Naive thymus-derived CD8-positive, alpha-beta T cell (primary cell): ENCODE data around the gene ASIC4. TPM values are rescaled to one million over a fixed set of nuclear protein-coding genes. Genes with fewer than 3 reads are reported as not detected.

Source experiments
- ATAC-seq, 2 donors: fragments of 150-1000 bp; cut with Tn5 transposase in 1 of 2; sonication (Bioruptor Pico), chemical (Tn5 transposase) in 1 of 2; 1 replicate in 1 of 2; 2 replicates in 1 of 2; pipeline ENCODE4 v1.10.0; 2021; ENCODE audit warnings: mild to moderate bottlenecking in 2 of 2, moderate library complexity in 2 of 2
- POLR2A ChIA-PET: fragments of 350-600 bp; sonication (Branson Sonifier 250); formaldehyde crosslinking; loops from one replicate; lab custom pipeline; 2021; ENCODE audit warnings: antibody characterized with exemption; lab: Charles Lee
- DNase-seq, 10 donors: peaks; one replicate each; pipeline versions ENCODE4 v3.0.0 to v3.0.0-alpha.2; 2020 to 2022
- H3K27ac Mint-ChIP-seq, 10 donors: one replicate each; pipeline ENCODE4 v1.8.0; 2020 to 2022; ENCODE audit warnings: mild to moderate bottlenecking in 10 of 10, mixed read lengths in 10 of 10, moderate library complexity in 4 of 10, inconsistent platforms in 1 of 10
- H3K27me3 Mint-ChIP-seq, 5 donors: one replicate each; pipeline ENCODE4 v1.8.0; 2021 to 2022; ENCODE audit warnings: mixed read lengths in 5 of 5
- H3K36me3 Mint-ChIP-seq, 3 donors: one replicate each; pipeline ENCODE4 v1.8.0; 2020 to 2022; ENCODE audit warnings: mixed read lengths in 3 of 3, mild to moderate bottlenecking in 2 of 3, inconsistent platforms in 1 of 3
- H3K4me1 Mint-ChIP-seq, 4 donors: one replicate each; pipeline ENCODE4 v1.8.0; 2021 to 2022; ENCODE audit warnings: mixed read lengths in 4 of 4
- H3K4me3 Mint-ChIP-seq, 10 donors: one replicate each; pipeline ENCODE4 v1.8.0; 2020 to 2022; ENCODE audit warnings: mild to moderate bottlenecking in 10 of 10, mixed read lengths in 10 of 10, moderate library complexity in 6 of 10, inconsistent platforms in 1 of 10
- H3K9me3 Mint-ChIP-seq, 9 donors: one replicate each; pipeline ENCODE4 v1.8.0; 2020 to 2022; ENCODE audit warnings: mixed read lengths in 9 of 9, mild to moderate bottlenecking in 3 of 9, inconsistent platforms in 1 of 9, moderate library complexity in 1 of 9
- polyA plus RNA-seq, 3 donors: library from polyadenylated mRNA; unstranded; fragments of 300-500 nt; fragmentation: Illumina TruSeq; gene quantifications; one replicate each; pipeline ENCODE4 v1.2.3, GENCODE V29; 2021
- total RNA-seq, 8 experiments: library from RNA in 2 of 8; stranded (reverse) in 2 of 8; gene quantifications; one replicate each; pipeline ENCODE4 v1.2.3 and lab custom pipeline; 2021 to 2026

ASIC4 gene
- total and polyA plus RNA-seq, 5 experiments from 2014 or later, result 0.21 to 0.30 TPM; not detected in 3

- no peak for DNase-seq
- ATAC-seq, result no peak
- Mint-ChIP-seq H3K4me1 (peaks cover 4 to 9% (median 5%) of the 10 kb centered on the region in 4 donors), H3K27ac (no peak overlapping the region), H3K9me3 (no peaks in the 10 kb centered on the region), H3K36me3 (peaks cover 0 to 21% (median 2%) of the 10 kb centered on the region in 3 donors), H3K27me3 (peaks cover 0 to 5% (median 0%) of the 10 kb centered on the region in 5 donors), H3K4me3 (no peak overlapping the region)
- POLR2A ChIA-PET, result no interaction called here
These were observed 40.8 kb upstream of the ASIC4 start for GRCh38 chr2:219473511-219473910.

DNA sequence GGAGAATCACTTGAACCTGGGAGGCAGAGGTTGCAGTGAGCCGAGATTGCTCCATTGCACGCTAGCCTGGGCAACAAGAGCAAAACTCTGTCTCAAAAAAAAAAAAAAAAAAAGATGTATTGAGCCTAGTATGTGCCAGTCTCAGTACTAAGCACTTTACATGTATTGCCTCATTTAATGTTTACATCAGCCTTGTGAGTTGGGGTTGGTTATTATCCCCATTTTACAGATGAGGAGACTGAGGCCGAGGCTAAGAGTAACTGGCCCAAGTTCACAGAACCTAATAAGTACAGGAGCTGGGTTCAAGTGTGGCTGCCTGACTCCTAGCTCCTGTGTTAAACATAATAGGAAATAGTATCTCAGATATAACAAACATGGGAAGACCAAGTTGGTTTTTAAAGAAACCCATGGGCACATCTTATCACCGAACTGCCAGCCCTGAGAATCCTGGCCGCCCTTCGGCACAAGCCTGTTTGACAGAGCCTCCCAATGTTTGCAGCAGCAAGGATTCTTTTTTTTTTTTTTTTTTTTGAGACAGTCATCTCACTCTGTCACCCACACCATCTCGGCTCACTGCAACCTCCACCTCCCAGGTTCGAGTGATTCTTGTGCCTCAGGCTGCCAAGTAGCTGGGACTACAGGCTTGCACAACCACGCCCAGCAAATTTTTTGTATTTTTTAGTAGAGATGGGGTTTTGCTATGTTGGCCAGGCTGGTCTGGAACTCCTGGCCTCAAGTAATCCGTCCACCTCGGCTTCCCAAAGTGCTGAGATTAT lies 39.8 kb upstream of the ASIC4 start:
- peaks cover 4 to 9% (median 5%) of the 10 kb centered on the region in 4 donors for H3K4me1 Mint-ChIP-seq
- POLR2A ChIA-PET, result no interaction called here
- peaks cover 0 to 23% (median 2%) of the 10 kb centered on the region in 3 donors for H3K36me3 Mint-ChIP-seq
- no peak overlapping the region for H3K4me3 Mint-ChIP-seq
- no peak overlapping the region for H3K27ac Mint-ChIP-seq
- H3K9me3 Mint-ChIP-seq, result no peaks in the 10 kb centered on the region
- DNase-seq (no peak), ATAC-seq (no peak)
- peaks cover 0 to 5% (median 0%) of the 10 kb centered on the region in 5 donors for H3K27me3 Mint-ChIP-seq

GRCh38 chr2:219475278-219475677 lies 39.0 kb upstream of the ASIC4 start:
- POLR2A ChIA-PET, result no interaction called here
- peaks cover 0 to 23% (median 2%) of the 10 kb centered on the region in 3 donors for H3K36me3 Mint-ChIP-seq
- peaks cover 4 to 10% (median 5%) of the 10 kb centered on the region in 4 donors for H3K4me1 Mint-ChIP-seq
- H3K4me3 Mint-ChIP-seq, result no peak overlapping the region
- H3K27ac Mint-ChIP-seq, result peak overlapping the region in 1 of 10 donors; percentile 34
- no peak for DNase-seq
- ATAC-seq, result no peak
- peaks cover 0 to 5% (median under 1%) of the 10 kb centered on the region in 5 donors for H3K27me3 Mint-ChIP-seq
- no peaks in the 10 kb centered on the region for H3K9me3 Mint-ChIP-seq

- POLR2A ChIA-PET, result no interaction called here
- H3K4me3 Mint-ChIP-seq, result no peak overlapping the region
- peak; percentile 78 to 88 for ATAC-seq
These were observed 38.3 kb upstream of the ASIC4 start for GRCh38 chr2:219475697-219476651.

GRCh38 chr2:219476652-219477151 lies 37.6 kb upstream of the ASIC4 start:
- ATAC-seq, result no peak
- H3K4me1 Mint-ChIP-seq, result peaks cover 4 to 7% (median 5%) of the 10 kb centered on the region in 4 donors
- peaks cover 2 to 15% (median 8%) of the 10 kb centered on the region in 5 donors for H3K27me3 Mint-ChIP-seq
- H3K27ac Mint-ChIP-seq, result no peak overlapping the region
- H3K4me3 Mint-ChIP-seq, result no peak overlapping the region
- H3K36me3 Mint-ChIP-seq, result peaks cover 4 to 21% (median 12%) of the 10 kb centered on the region in 3 donors
- H3K9me3 Mint-ChIP-seq, result no peaks in the 10 kb centered on the region
- no peak for DNase-seq
- POLR2A ChIA-PET, result no interaction called here

More at GRCh38 chr2:219475697-219476651, 38.3 kb upstream of the ASIC4 start:
- peak; percentile 15 to 72 (median 46) for DNase-seq
- peaks cover 4 to 9% (median 5%) of the 10 kb centered on the region in 4 donors for H3K4me1 Mint-ChIP-seq
- no peaks in the 10 kb centered on the region for H3K9me3 Mint-ChIP-seq
- H3K36me3 Mint-ChIP-seq, result peaks cover 0 to 24% (median 6%) of the 10 kb centered on the region in 3 donors
- peak overlapping the region in 4 of 10 donors; percentile 31 to 59 (median 43) for H3K27ac Mint-ChIP-seq
- peaks cover 0 to 7% (median 3%) of the 10 kb centered on the region in 5 donors for H3K27me3 Mint-ChIP-seq

DNA sequence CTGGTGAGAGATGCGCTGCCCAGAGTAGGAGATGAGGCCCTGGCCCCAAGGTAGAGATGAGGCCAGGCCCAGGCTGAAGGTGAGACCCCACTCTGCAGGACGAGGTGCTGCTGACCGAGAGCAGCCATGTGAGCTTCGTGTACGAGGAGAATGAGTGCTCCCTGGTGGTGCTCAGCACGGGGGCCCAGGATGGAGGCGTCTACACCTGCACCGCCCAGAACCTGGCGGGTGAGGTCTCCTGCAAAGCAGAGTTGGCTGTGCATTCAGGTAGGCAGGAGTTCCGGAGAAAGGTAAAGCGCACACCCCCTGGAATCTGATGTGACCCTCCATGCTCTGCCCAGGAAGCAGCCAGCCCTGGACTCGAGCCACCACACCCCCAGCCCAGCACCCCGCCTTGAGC lies 37.1 kb upstream of the ASIC4 start:
- peaks cover 4 to 7% (median 5%) of the 10 kb centered on the region in 4 donors for H3K4me1 Mint-ChIP-seq
- POLR2A ChIA-PET, result no interaction called here
- DNase-seq (no peak), ATAC-seq (no peak)
- H3K9me3 Mint-ChIP-seq, result no peaks in the 10 kb centered on the region
- H3K27me3 Mint-ChIP-seq, result peaks cover 2 to 19% (median 11%) of the 10 kb centered on the region in 5 donors
- no peak overlapping the region for H3K4me3 Mint-ChIP-seq
- H3K36me3 Mint-ChIP-seq, result peaks cover 4 to 26% (median 12%) of the 10 kb centered on the region in 3 donors
- H3K27ac Mint-ChIP-seq, result no peak overlapping the region

- no peak overlapping the region for H3K27ac Mint-ChIP-seq
- no peaks in the 10 kb centered on the region for H3K9me3 Mint-ChIP-seq
- no peak overlapping the region for H3K4me3 Mint-ChIP-seq
- DNase-seq, result no peak
- POLR2A ChIA-PET, result no interaction called here
- H3K27me3 Mint-ChIP-seq, result peaks cover 3 to 25% (median 15%) of the 10 kb centered on the region in 5 donors
- H3K36me3 Mint-ChIP-seq, result peaks cover 4 to 30% (median 12%) of the 10 kb centered on the region in 3 donors
- H3K4me1 Mint-ChIP-seq, result peaks cover 4 to 7% (median 5%) of the 10 kb centered on the region in 4 donors
- no peak for ATAC-seq
These were observed 36.5 kb upstream of the ASIC4 start for GRCh38 chr2:219477815-219478214.

- H3K4me1 Mint-ChIP-seq, result peaks cover 6 to 7% (median 7%) of the 10 kb centered on the region in 4 donors
- H3K27ac Mint-ChIP-seq, result no peak overlapping the region
- ATAC-seq, result no peak
- H3K27me3 Mint-ChIP-seq, result peaks cover 5 to 30% (median 18%) of the 10 kb centered on the region in 5 donors
- H3K4me3 Mint-ChIP-seq, result no peak overlapping the region
- H3K36me3 Mint-ChIP-seq, result peaks cover 4 to 29% (median 10%) of the 10 kb centered on the region in 3 donors
- DNase-seq, result no peak
- POLR2A ChIA-PET, result no interaction called here
- H3K9me3 Mint-ChIP-seq, result no peaks in the 10 kb centered on the region
These were observed 35.4 kb upstream of the ASIC4 start for GRCh38 chr2:219478916-219479315.

DNA sequence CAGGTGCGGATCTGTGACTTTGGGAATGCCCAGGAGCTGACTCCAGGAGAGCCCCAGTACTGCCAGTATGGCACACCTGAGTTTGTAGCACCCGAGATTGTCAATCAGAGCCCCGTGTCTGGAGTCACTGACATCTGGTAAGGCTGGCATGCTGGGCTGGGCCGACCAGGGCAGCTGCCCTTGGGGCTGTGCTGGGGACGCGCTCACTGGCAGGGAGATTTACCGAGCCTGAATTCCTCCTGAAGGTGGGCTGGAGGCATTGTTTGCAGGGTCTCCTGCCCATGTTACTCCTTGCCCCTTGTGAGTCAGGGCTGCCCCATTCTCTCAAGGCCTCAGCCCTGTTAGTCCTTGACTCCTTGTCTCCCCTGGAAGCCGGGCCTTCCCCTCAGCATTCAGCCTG lies 34.3 kb upstream of the ASIC4 start:
- H3K27me3 Mint-ChIP-seq, result peaks cover 5 to 30% (median 21%) of the 10 kb centered on the region in 5 donors
- DNase-seq (no peak), ATAC-seq (no peak)
- H3K9me3 Mint-ChIP-seq, result no peaks in the 10 kb centered on the region
- H3K27ac Mint-ChIP-seq, result no peak overlapping the region
- peaks cover 4 to 23% (median 10%) of the 10 kb centered on the region in 3 donors for H3K36me3 Mint-ChIP-seq
- H3K4me1 Mint-ChIP-seq, result peaks cover 8 to 12% (median 11%) of the 10 kb centered on the region in 4 donors
- H3K4me3 Mint-ChIP-seq, result no peak overlapping the region
- POLR2A ChIA-PET, result no interaction called here

- ATAC-seq, result no peak
These were observed 31.4 kb upstream of the ASIC4 start for GRCh38 chr2:219482674-219483405.

DNA sequence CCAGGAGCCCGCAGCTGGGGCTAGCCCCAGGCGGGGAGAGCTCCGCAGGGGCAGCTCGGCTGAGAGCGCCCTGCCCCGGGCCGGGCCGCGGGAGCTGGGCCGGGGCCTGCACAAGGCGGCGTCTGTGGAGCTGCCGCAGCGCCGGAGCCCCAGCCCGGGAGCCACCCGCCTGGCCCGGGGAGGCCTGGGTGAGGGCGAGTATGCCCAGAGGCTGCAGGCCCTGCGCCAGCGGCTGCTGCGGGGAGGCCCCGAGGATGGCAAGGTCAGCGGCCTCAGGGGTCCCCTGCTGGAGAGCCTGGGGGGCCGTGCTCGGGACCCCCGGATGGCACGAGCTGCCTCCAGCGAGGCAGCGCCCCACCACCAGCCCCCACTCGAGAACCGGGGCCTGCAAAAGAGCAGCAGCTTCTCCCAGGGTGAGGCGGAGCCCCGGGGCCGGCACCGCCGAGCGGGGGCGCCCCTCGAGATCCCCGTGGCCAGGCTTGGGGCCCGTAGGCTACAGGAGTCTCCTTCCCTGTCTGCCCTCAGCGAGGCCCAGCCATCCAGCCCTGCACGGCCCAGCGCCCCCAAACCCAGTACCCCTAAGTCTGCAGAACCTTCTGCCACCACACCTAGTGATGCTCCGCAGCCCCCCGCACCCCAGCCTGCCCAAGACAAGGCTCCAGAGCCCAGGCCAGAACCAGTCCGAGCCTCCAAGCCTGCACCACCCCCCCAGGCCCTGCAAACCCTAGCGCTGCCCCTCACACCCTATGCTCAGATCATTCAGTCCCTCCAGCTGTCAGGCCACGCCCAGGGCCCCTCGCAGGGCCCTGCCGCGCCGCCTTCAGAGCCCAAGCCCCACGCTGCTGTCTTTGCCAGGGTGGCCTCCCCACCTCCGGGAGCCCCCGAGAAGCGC lies 30.6 kb upstream of the ASIC4 start:
- H3K9me3 Mint-ChIP-seq, result no peaks in the 10 kb centered on the region
- peak overlapping the region; percentile 63 to 84 (median 76) for H3K4me3 Mint-ChIP-seq
- POLR2A ChIA-PET, result no interaction called here
- peaks cover 4 to 12% (median 9%) of the 10 kb centered on the region in 4 donors for H3K4me1 Mint-ChIP-seq
- peak overlapping the region in 1 of 10 donors; percentile 12 for H3K27ac Mint-ChIP-seq
- peak; percentile 61 to 72 for ATAC-seq
- peaks cover 14 to 57% (median 34%) of the 10 kb centered on the region in 5 donors for H3K27me3 Mint-ChIP-seq
- peak in 2 of 10 donors; percentile 13 to 18 for DNase-seq
- H3K36me3 Mint-ChIP-seq, result peaks cover 4 to 18% (median 10%) of the 10 kb centered on the region in 3 donors

More at GRCh38 chr2:219482674-219483405, 31.4 kb upstream of the ASIC4 start:
- peak overlapping the region in 1 of 10 donors; percentile 48 for H3K27ac Mint-ChIP-seq
- no peaks in the 10 kb centered on the region for H3K9me3 Mint-ChIP-seq
- no peak for DNase-seq
- peak overlapping the region in 4 of 10 donors; percentile 22 to 55 (median 34) for H3K4me3 Mint-ChIP-seq
- POLR2A ChIA-PET, result no interaction called here
- H3K4me1 Mint-ChIP-seq, result peaks cover 4 to 12% (median 9%) of the 10 kb centered on the region in 4 donors
- peaks cover 4 to 18% (median 10%) of the 10 kb centered on the region in 3 donors for H3K36me3 Mint-ChIP-seq
- peaks cover 14 to 54% (median 34%) of the 10 kb centered on the region in 5 donors for H3K27me3 Mint-ChIP-seq
